IMR-90 (cell line): ENCODE data around the gene TNNI3K. TPM values are rescaled to one million over a fixed set of nuclear protein-coding genes. Genes with fewer than 3 reads are reported as not detected.

Source experiments
- ATAC-seq: fragments of 200-7000 bp; cut with Tn5 transposase; 2 replicates; pipeline ENCODE4 v1.9.1; 2020; ENCODE audit warnings: low read depth, mild to moderate bottlenecking, moderate library complexity
- BruUV-seq: library from RNA; stranded (reverse); fragments of 400-500 nt; replicated peaks from 2 replicates; lab custom pipeline; 2021; lab: Mats Ljungman, UMichigan
- CTCF ChIA-PET: fragments of 300-600 bp; formaldehyde crosslinking; extraction: SDS; loops from one replicate; lab custom pipeline; 2021; ENCODE audit warnings: antibody characterized with exemption; lab: Yijun Ruan, JAX
- POLR2A ChIA-PET: fragments of 300-600 bp; sonication (Branson Sonifier 250); formaldehyde crosslinking; loops from one replicate; lab custom pipeline; 2022; ENCODE audit warnings: antibody characterized with exemption; ENCODE audit not compliant: unreplicated experiment; lab: Charles Lee
- DNase-seq: peaks from one replicate; pipeline ENCODE4 v3.0.0; 2013
- H2AFZ ChIP-seq: replicated peaks from 2 replicates; pipeline ENCODE3; 2013; ENCODE audit warnings: low read length, mild to moderate bottlenecking; ENCODE audit not compliant: poor library complexity
- H2AK5ac ChIP-seq: 2 replicates; pipeline ENCODE4 v1.6.1; 2013; ENCODE audit warnings: low read depth, low read length, inconsistent platforms
- H2AK9ac ChIP-seq: replicated peaks from 2 replicates; pipeline ENCODE3; 2013; ENCODE audit warnings: mild to moderate bottlenecking, low read depth, low read length, moderate library complexity; ENCODE audit not compliant: poor library complexity
- H2BK120ac ChIP-seq: 2 replicates; pipeline ENCODE4 v1.6.1; 2013; ENCODE audit warnings: low read depth, low read length, inconsistent platforms
- H2BK15ac ChIP-seq: 3 replicates; pipeline ENCODE4 v1.6.1; 2013; ENCODE audit warnings: low read depth, low read length, inconsistent platforms
- H2BK20ac ChIP-seq: 2 replicates; pipeline ENCODE4 v1.6.1; 2013; ENCODE audit warnings: low read depth, mild to moderate bottlenecking, inconsistent platforms, low read length, moderate library complexity
- H2BK5ac ChIP-seq: 2 replicates; pipeline ENCODE4 v1.6.1; 2013; ENCODE audit warnings: mild to moderate bottlenecking, low read depth, low read length, inconsistent platforms; ENCODE audit not compliant: poor library complexity, severe bottlenecking
- H3K14ac ChIP-seq: replicated peaks from 2 replicates; pipeline ENCODE4 v1.6.1; 2013; ENCODE audit warnings: low read depth, low read length, inconsistent platforms
- H3K18ac ChIP-seq: 2 replicates; pipeline ENCODE4 v1.6.1; 2013; ENCODE audit warnings: low read depth, low read length, control low read depth
- H3K23ac ChIP-seq: 2 replicates; pipeline ENCODE4 v1.6.1; 2013; ENCODE audit warnings: low read depth, low read length, inconsistent platforms
- H3K27ac ChIP-seq: 2 replicates; pipeline ENCODE4 v1.5.1; 2013; ENCODE audit warnings: mild to moderate bottlenecking, control low read depth, low read length; ENCODE audit not compliant: insufficient read depth
- H3K27me3 ChIP-seq: 2 replicates; pipeline ENCODE4 v1.6.1; 2013; ENCODE audit warnings: low read length; ENCODE audit not compliant: control insufficient read depth, insufficient read depth
- H3K36me3 ChIP-seq: 2 replicates; pipeline ENCODE4 v1.6.1; 2013; ENCODE audit warnings: low read length, mixed read lengths; ENCODE audit not compliant: control insufficient read depth, insufficient read depth
- H3K4ac ChIP-seq: 2 replicates; pipeline ENCODE4 v1.6.1; 2013; ENCODE audit warnings: low read depth, low read length, inconsistent platforms
- H3K4me1 ChIP-seq: 2 replicates; pipeline ENCODE4 v1.6.1; 2013; ENCODE audit warnings: low read length, mixed read lengths; ENCODE audit not compliant: control insufficient read depth, insufficient read depth
- H3K4me2 ChIP-seq: 2 replicates; pipeline ENCODE4 v1.6.1; 2013; ENCODE audit warnings: low read depth, mild to moderate bottlenecking, control low read depth, low read length, moderate library complexity
- H3K4me3 ChIP-seq: 2 replicates; pipeline ENCODE4 v1.5.1; 2013; ENCODE audit warnings: low read depth, mild to moderate bottlenecking, control low read depth, low read length, moderate library complexity; ENCODE audit not compliant: insufficient read depth
- H3K56ac ChIP-seq: 2 replicates; pipeline ENCODE4 v1.6.1; 2013; ENCODE audit warnings: low read length, inconsistent platforms; ENCODE audit not compliant: insufficient read depth; ENCODE audit errors: extremely low read depth
- H3K79me1 ChIP-seq, 2 experiments: 2 replicates each; pipeline ENCODE4 v1.6.1; 2013; ENCODE audit warnings: low read length in 2 of 2, inconsistent platforms in 1 of 2, low read depth in 1 of 2
- H3K9ac ChIP-seq: 2 replicates; pipeline ENCODE4 v1.6.1; 2013; ENCODE audit warnings: low read depth, low read length, control low read depth
- H3K9me1 ChIP-seq: 2 replicates; pipeline ENCODE4 v1.6.1; 2013; ENCODE audit warnings: low read length, inconsistent platforms; ENCODE audit not compliant: insufficient read depth
- H3K9me3 ChIP-seq: 2 replicates; pipeline ENCODE4 v1.6.1; 2013; ENCODE audit warnings: low read length; ENCODE audit not compliant: control insufficient read depth, insufficient read depth
- H4K20me1 ChIP-seq: 2 replicates; pipeline ENCODE4 v1.6.1; 2013; ENCODE audit warnings: low read length, inconsistent platforms; ENCODE audit not compliant: insufficient read depth
- H4K5ac ChIP-seq: 2 replicates; pipeline ENCODE4 v1.6.1; 2013; ENCODE audit warnings: mild to moderate bottlenecking, low read depth, low read length, control low read depth
- H4K8ac ChIP-seq, 2 experiments: 2 replicates each; pipeline ENCODE4 v1.6.1; 2013; ENCODE audit warnings: low read depth in 2 of 2, low read length in 2 of 2, control low read depth in 1 of 2, inconsistent platforms in 1 of 2
- H4K91ac ChIP-seq: 2 replicates; pipeline ENCODE4 v1.6.1; 2013; ENCODE audit warnings: low read depth, low read length, inconsistent platforms; ENCODE audit not compliant: insufficient read depth
- BHLHE40 ChIP-seq: fragments of 150-350 bp; IDR thresholded peaks from 2 replicates; pipeline ENCODE4 v1.6.1; 2016; ENCODE audit warnings: mild to moderate bottlenecking, low read depth, low read length
- CEBPB ChIP-seq: IDR thresholded peaks from 2 replicates; pipeline ENCODE4 v1.6.1; 2012; ENCODE audit warnings: low read depth, low read length, improper control_type of control experiment
- FOS ChIP-seq: fragments of 150-350 bp; IDR thresholded peaks from 2 replicates; pipeline ENCODE4 v1.6.1; 2016; ENCODE audit warnings: low read depth, low read length
- MAZ ChIP-seq: IDR thresholded peaks from 2 replicates; pipeline ENCODE4 v1.6.1; 2012; ENCODE audit warnings: low read depth, mild to moderate bottlenecking, low read length, improper control_type of control experiment, moderate library complexity, borderline replicate concordance
- NFE2L2 ChIP-seq: fragments of 150-350 bp; IDR thresholded peaks from 2 replicates; pipeline ENCODE4 v1.6.1; 2016; ENCODE audit warnings: low read depth, mild to moderate bottlenecking, low read length
- POLR2A ChIP-seq: IDR thresholded peaks from 2 replicates; pipeline ENCODE4 v1.6.1; 2012; ENCODE audit warnings: mild to moderate bottlenecking, low read depth, low read length
- RAD21 ChIP-seq: IDR thresholded peaks from 2 replicates; pipeline ENCODE4 v1.6.1; 2012; ENCODE audit warnings: low read length, improper control_type of control experiment
- RCOR1 ChIP-seq: IDR thresholded peaks from 2 replicates; pipeline ENCODE4 v1.6.1; 2012; ENCODE audit warnings: mild to moderate bottlenecking, low read length, improper control_type of control experiment; ENCODE audit not compliant: insufficient replicate concordance
- SMC3 ChIP-seq: fragments of 150-350 bp; IDR thresholded peaks from 2 replicates; pipeline ENCODE4 v1.6.1; 2016; ENCODE audit warnings: low read depth, mild to moderate bottlenecking, antibody characterized with exemption, low read length, moderate library complexity
- USF2 ChIP-seq: fragments of 150-350 bp; IDR thresholded peaks from 2 replicates; pipeline ENCODE4 v1.6.1; 2017; ENCODE audit warnings: mild to moderate bottlenecking, antibody characterized with exemption, low read length, low read depth
- dilution Hi-C: fragments of 300-500 bp; cut with HindIII; formaldehyde crosslinking; loops from one replicate; pipeline ENCODE4 v1.14.3; 2018; ENCODE audit warnings: low sequenced_read_pairs; ENCODE audit not compliant: unreplicated experiment
- in situ Hi-C: fragments of 300-500 bp; cut with MboI; formaldehyde crosslinking; loops from 3 replicates; pipeline ENCODE4 v1.14.3; 2019; ENCODE audit warnings: low sequenced_read_pairs, inconsistent platforms, mixed read lengths
- intact Hi-C: fragments of 100-400 bp; cut with micrococcal nuclease; formaldehyde crosslinking; loops from 2 replicates; pipeline ENCODE4 v1.10.0; 2022
- polyA plus RNA-seq, 3 experiments: library from polyadenylated mRNA; depleted of rRNA; stranded (reverse); fragments of >200 nt; gene quantifications; 2 replicates each; pipeline ENCODE4 v1.2.3, GENCODE V29; 2012; ENCODE audit warnings: low replicate concordance in 1 of 3
- total RNA-seq: library from RNA; depleted of rRNA; stranded (reverse); fragments of >200 nt; gene quantifications from 2 replicates; pipeline ENCODE4 v1.2.3, GENCODE V29; 2012
- TF ChIP-seq, protein P1 (sequence below): fragments of 150-350 bp; IDR thresholded peaks from 2 replicates; pipeline ENCODE4 v1.6.1; 2016; ENCODE audit warnings: low read depth, mild to moderate bottlenecking, low read length, moderate library complexity, borderline replicate concordance

Gene TNNI3K
- total and polyA plus RNA-seq, 2 of the 4 experiments (the other 2 are of a cell fraction) = 0.90 to 1.3 TPM

DNA sequence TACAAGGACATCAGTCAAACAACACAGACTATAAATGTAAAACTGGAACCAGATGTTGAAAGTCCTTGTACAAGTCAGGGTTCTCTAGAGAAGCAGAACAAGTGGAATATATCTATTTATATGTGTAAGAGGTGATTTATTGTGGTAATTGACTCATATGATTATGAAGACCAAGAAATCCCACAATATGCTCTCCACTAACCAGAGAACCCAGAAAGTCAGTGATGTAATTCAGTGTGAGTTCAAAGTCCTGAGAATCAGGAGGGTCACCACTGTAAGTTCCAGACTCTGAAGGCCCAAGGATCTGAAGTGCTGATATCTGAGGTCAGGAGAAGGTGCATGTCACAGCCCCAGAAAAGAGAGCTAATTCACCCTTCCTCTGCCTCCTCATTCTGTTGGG is 220.2 kb downstream of the TNNI3K start:
- Histone ChIP-seq H3K9me1 (no peaks in the 10 kb centered on the region), H3K4me1 (no peaks in the 10 kb centered on the region), H4K8ac (no peak overlapping the region), H2AK5ac (no peak overlapping the region), H2AFZ (no peak overlapping the region), H3K4me3 (no peak overlapping the region), H2BK15ac (no peak overlapping the region), H3K36me3 (no peaks in the 10 kb centered on the region), H3K23ac (no peak overlapping the region), H2BK20ac (no peak overlapping the region), H3K79me1 (no peaks in the 10 kb centered on the region), H4K91ac (no peak overlapping the region), H2AK9ac (no peak overlapping the region), H3K4me2 (no peak overlapping the region), H3K56ac (no peak overlapping the region), H3K9ac (no peak overlapping the region), H3K9me3 (no peaks in the 10 kb centered on the region; the same call in 1 of the 2 replicates), H3K27me3 (no peaks in the 10 kb centered on the region), H4K20me1 (no peaks in the 10 kb centered on the region), H2BK5ac (no peak overlapping the region), H4K5ac (no peak overlapping the region), H2BK120ac (no peak overlapping the region), H3K14ac (no peak overlapping the region), H3K27ac (no peak overlapping the region), H3K4ac (no peak overlapping the region), H3K18ac (no peak overlapping the region)
- CTCF ChIA-PET = no interaction called here
- POLR2A ChIA-PET = no interaction called here
- in situ Hi-C loops = no loop called here
- TF ChIP-seq SMC3 (no peak), CEBPB (no peak), RAD21 (no peak), POLR2A (no peak), FOS (no peak), BHLHE40 (no peak), USF2 (no peak), RCOR1 (no peak), NFE2L2 (no peak), MAZ (no peak)
- TF ChIP-seq, protein P1, sequence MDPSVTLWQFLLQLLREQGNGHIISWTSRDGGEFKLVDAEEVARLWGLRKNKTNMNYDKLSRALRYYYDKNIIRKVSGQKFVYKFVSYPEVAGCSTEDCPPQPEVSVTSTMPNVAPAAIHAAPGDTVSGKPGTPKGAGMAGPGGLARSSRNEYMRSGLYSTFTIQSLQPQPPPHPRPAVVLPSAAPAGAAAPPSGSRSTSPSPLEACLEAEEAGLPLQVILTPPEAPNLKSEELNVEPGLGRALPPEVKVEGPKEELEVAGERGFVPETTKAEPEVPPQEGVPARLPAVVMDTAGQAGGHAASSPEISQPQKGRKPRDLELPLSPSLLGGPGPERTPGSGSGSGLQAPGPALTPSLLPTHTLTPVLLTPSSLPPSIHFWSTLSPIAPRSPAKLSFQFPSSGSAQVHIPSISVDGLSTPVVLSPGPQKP = no peak
- no TSS peak for BruUV-seq
- ATAC-seq (no peak), DNase-seq (peak; percentile 27)
- intact Hi-C loops = no loop called here
- dilution Hi-C loops = no loop called here
